ENCODE results near the gene ZNF691. TPM values are rescaled to one million over a fixed set of nuclear protein-coding genes. Genes with fewer than 3 reads are reported as not detected.

ZNF691 gene
- total RNA-seq, 2 experiments from 2014 or later, result 6.9 to 7.5 TPM

- H3K36me3 Mint-ChIP-seq (ENCODE audit: low read depth), result peaks cover 3% of the 10 kb centered on the region
- no peaks in the 10 kb centered on the region for H3K9me3 Mint-ChIP-seq
- DNase-seq (no peak), ATAC-seq (no peak)
- H3K27me3 Mint-ChIP-seq, result no peaks in the 10 kb centered on the region
- H3K27ac Mint-ChIP-seq, result no peak overlapping the region
- H3K4me3 Mint-ChIP-seq, result no peak overlapping the region
- POLR2A ChIA-PET, result interaction anchor here (1.2 to 1.4 kb wide), 2 partner anchors 13 to 20 kb away, joined by 3 to 4 read pairs; no protein-coding TSS in a partner anchor
- CTCF ChIA-PET, result interaction anchor here (0.8 to 2.0 kb wide), 3 partner anchors 12 to 238 kb away, joined by 4 to 6 read pairs (median 6); no protein-coding TSS in a partner anchor
- intact Hi-C loops (cut with micrococcal nuclease), result no loop called here
- H3K4me1 Mint-ChIP-seq (ENCODE audit: low read depth), result no peaks in the 10 kb centered on the region
- TF ChIP-seq CTCF (IDR thresholded peaks at IDR 0.05), result no peak
Observed at GRCh38 chr1:42835422-42835821, 11.0 kb upstream of the ZNF691 start.

GRCh38 chr1:42837709-42838108 is 8.7 kb upstream of the ZNF691 start:
- H3K4me1 Mint-ChIP-seq (ENCODE audit: low read depth), result no peaks in the 10 kb centered on the region
- H3K27me3 Mint-ChIP-seq, result no peaks in the 10 kb centered on the region
- ChIA-PET CTCF (interaction anchor here (1.0 kb wide), 1 partner anchor 9 kb away, joined by 4 read pairs; the partner anchor contains the start of gene ZNF691), POLR2A (interaction anchor here (0.6 kb wide), 1 partner anchor 17 kb away, joined by 4 read pairs; no protein-coding TSS in a partner anchor)
- intact Hi-C loops (cut with micrococcal nuclease), result no loop called here
- no peaks in the 10 kb centered on the region for H3K9me3 Mint-ChIP-seq
- TF ChIP-seq CTCF (IDR thresholded peaks at IDR 0.05), result no peak
- no peak for DNase-seq
- H3K4me3 Mint-ChIP-seq, result no peak overlapping the region
- no peak for ATAC-seq
- no peak overlapping the region for H3K27ac Mint-ChIP-seq
- peaks cover under 1% of the 10 kb centered on the region for H3K36me3 Mint-ChIP-seq (ENCODE audit: low read depth)

- H3K36me3 Mint-ChIP-seq (ENCODE audit: low read depth), result peaks cover 9% of the 10 kb centered on the region
- no peak overlapping the region for H3K27ac Mint-ChIP-seq
- ChIA-PET CTCF (interaction anchor here (0.8 to 1.0 kb wide), 2 partner anchors 8 to 235 kb away, joined by 4 read pairs; partner anchors contain the start of gene ZNF691), POLR2A (interaction anchor here (0.6 kb wide), 1 partner anchor 18 kb away, joined by 4 read pairs; no protein-coding TSS in a partner anchor)
- H3K4me3 Mint-ChIP-seq, result no peak overlapping the region
- intact Hi-C loops (cut with micrococcal nuclease), result no loop called here
- no peaks in the 10 kb centered on the region for H3K9me3 Mint-ChIP-seq
- ATAC-seq (no peak), DNase-seq (no peak)
- H3K4me1 Mint-ChIP-seq (ENCODE audit: low read depth), result no peaks in the 10 kb centered on the region
- TF ChIP-seq CTCF (IDR thresholded peaks at IDR 0.05), result no peak
- H3K27me3 Mint-ChIP-seq, result no peaks in the 10 kb centered on the region
Observed at GRCh38 chr1:42838482-42839190, 7.8 kb upstream of the ZNF691 start.

GRCh38 chr1:42841010-42841409 is 5.4 kb upstream of the ZNF691 start:
- Mint-ChIP-seq H3K9me3 (no peaks in the 10 kb centered on the region), H3K27me3 (no peaks in the 10 kb centered on the region), H3K4me3 (no peak overlapping the region), H3K4me1 (ENCODE audit: low read depth) (peaks cover 2% of the 10 kb centered on the region), H3K36me3 (ENCODE audit: low read depth) (peaks cover 13% of the 10 kb centered on the region), H3K27ac (no peak overlapping the region)
- ATAC-seq (no peak), DNase-seq (no peak)
- no peak for TF ChIP-seq CTCF (IDR thresholded peaks at IDR 0.05)
- intact Hi-C loops (cut with micrococcal nuclease), result no loop called here
- ChIA-PET CTCF (interaction anchor here (1.0 kb wide), 1 partner anchor 9 kb away, joined by 4 read pairs; no protein-coding TSS in a partner anchor), POLR2A (no interaction called here)

- POLR2A ChIA-PET, result no interaction called here
- Mint-ChIP-seq H3K4me3 (no peak overlapping the region), H3K9me3 (no peaks in the 10 kb centered on the region), H3K27me3 (no peaks in the 10 kb centered on the region), H3K36me3 (ENCODE audit: low read depth) (peaks cover 13% of the 10 kb centered on the region), H3K27ac (no peak overlapping the region), H3K4me1 (ENCODE audit: low read depth) (peaks cover 2% of the 10 kb centered on the region)
- intact Hi-C loops (cut with micrococcal nuclease), result no loop called here
- CTCF ChIA-PET, result no interaction called here
- DNase-seq (no peak), ATAC-seq (no peak)
- no peak for TF ChIP-seq CTCF (IDR thresholded peaks at IDR 0.05)
Observed at GRCh38 chr1:42841440-42842147, 4.8 kb upstream of the ZNF691 start.
